Measurements from ENCODE around the gene NXPE3. TPM values are rescaled to one million over a fixed set of nuclear protein-coding genes. Genes with fewer than 3 reads are reported as not detected.
A peak's percentile ranks its signal among the peaks of the same experiment; 100 is the strongest.

Gene NXPE3
- total and polyA plus RNA-seq, 9 of the 15 experiments (the other 6 are each of a cell fraction or from before 2014, with no cell fraction given) = 0.25 to 2.5 (median 0.95) TPM

GRCh38 chr3:101848754-101849713 is 70.0 kb downstream of the NXPE3 start, which contains the start of gene NFKBIZ (continued):
- TF ChIP-seq SP2 (IDR thresholded peaks at IDR 0.05; ENCODE audit: extremely low read depth, low read depth, low read length, poor library complexity, severe bottlenecking) = no peak
- TF ChIP-seq CHD4 (IDR thresholded peaks at IDR 0.05; ENCODE audit: insufficient read depth, insufficient replicate concordance, low read depth, low read length, poor library complexity, severe bottlenecking) = no peak
- TF ChIP-seq CEBPB (tag; IDR thresholded peaks at IDR 0.05) = peak; percentile 29; the same call in 1 of the 2 replicates
- 0 out of 4 replicates have a peak, but pooled peaks of 1 of the 2 experiments have one; percentile 8 for TF ChIP-seq SIN3A (IDR thresholded peaks at IDR 0.05; ENCODE audit: borderline replicate concordance in 2 of 2, control insufficient read depth in 1 of 2, low read depth in 2 of 2, low read length in 2 of 2)
- peak in 1 of 2 experiments; percentile 32; a peak in 1 of 4 replicates for TF ChIP-seq MAZ (CRISPR knock-in tag; conservative IDR thresholded peaks at IDR 0.05 in 1 of 2, IDR thresholded peaks at IDR 0.05 in 1 of 2)
- no peak for TF ChIP-seq RAD21 (CRISPR knock-in tag; conservative IDR thresholded peaks at IDR 0.05 in 1 of 2, IDR thresholded peaks at IDR 0.05 in 1 of 2)
- TF ChIP-seq YY1 (IDR thresholded peaks at IDR 0.05; ENCODE audit: borderline replicate concordance in 1 of 3, control insufficient read depth in 1 of 3, extremely low read depth in 1 of 3, insufficient read depth in 3 of 3, insufficient read length in 1 of 3, insufficient replicate concordance in 2 of 3, low read depth in 1 of 3, low read length in 2 of 3) = peak in 2 of 3 experiments; percentile 74 to 85
- no peak for TF ChIP-seq RFX5 (IDR thresholded peaks at IDR 0.05; ENCODE audit: low read depth, low read length)
- TF ChIP-seq TARDBP (IDR thresholded peaks at IDR 0.05) = no peak
- peak; percentile 71; the same call in 1 of the 2 replicates for TF ChIP-seq CEBPG (CRISPR knock-in tag; IDR thresholded peaks at IDR 0.05)
- TF ChIP-seq CEBPG (tag; conservative IDR thresholded peaks at IDR 0.05 in 1 of 2, IDR thresholded peaks at IDR 0.05 in 1 of 2) = peak; percentile 74 to 76
- TF ChIP-seq ZBTB7A (IDR thresholded peaks at IDR 0.05; ENCODE audit: borderline replicate concordance, control insufficient read depth, low read depth, low read length) = peak; percentile 21; the same call in 1 of the 2 replicates
- TF ChIP-seq ZNF639 (CRISPR knock-in tag; conservative IDR thresholded peaks at IDR 0.05 in 1 of 2, IDR thresholded peaks at IDR 0.05 in 1 of 2) = peak in 1 of 2 experiments; percentile 84; a peak in 2 of 4 replicates
- TF ChIP-seq NFE2 (IDR thresholded peaks at IDR 0.05; ENCODE audit: low read depth) = no peak
- TF ChIP-seq ATF7 (IDR thresholded peaks at IDR 0.05) = 0 out of 2 replicates have a peak, but pooled peaks have one; percentile 12
- no peak for TF ChIP-seq ZNF518B (CRISPR knock-in tag; IDR thresholded peaks at IDR 0.05)
- TF ChIP-seq ZBTB1 (CRISPR knock-in tag; IDR thresholded peaks at IDR 0.05; ENCODE audit: borderline replicate concordance, low read depth) = peak; percentile 22; the same call in 1 of the 2 replicates
- TF ChIP-seq CHD2 (IDR thresholded peaks at IDR 0.05; ENCODE audit: low read depth, low read length) = no peak

Data from K562 (cell line).